Caco-2 (cell line): ENCODE measurements around the gene CORO2B. TPM values are rescaled to one million over a fixed set of nuclear protein-coding genes. Genes with fewer than 3 reads are reported as not detected.

ENCODE experiments used
- BruUV-seq: library from RNA; stranded (reverse); fragments of 400-500 nt; replicated peaks from 2 replicates; lab custom pipeline; 2021; lab: Mats Ljungman, UMichigan
- CTCF ChIA-PET: fragments of 300-600 bp; sonication (Branson Sonifier 250); formaldehyde crosslinking; loops from one replicate; lab custom pipeline; 2022; ENCODE audit warnings: antibody characterized with exemption; lab: Charles Lee
- POLR2A ChIA-PET: fragments of 300-600 bp; sonication (Branson Sonifier 250); formaldehyde crosslinking; loops from one replicate; lab custom pipeline; 2022; ENCODE audit warnings: antibody characterized with exemption; lab: Charles Lee
- DNase-seq, 2 experiments: peaks; one replicate each; pipeline versions ENCODE4 v3.0.0 to v3.0.0-alpha.2; 2020 to 2022
- H3K27me3 ChIP-seq: replicated peaks from 2 replicates; pipeline ENCODE4 v1.6.0; 2011; ENCODE audit warnings: low read length; ENCODE audit not compliant: control insufficient read depth, insufficient read depth
- H3K36me3 ChIP-seq: 2 replicates; pipeline ENCODE4 v1.5.1; 2011; ENCODE audit warnings: low read length; ENCODE audit not compliant: control insufficient read depth, insufficient read depth
- H3K4me1 ChIP-seq: fragments of 250-450 bp; sonication (Bioruptor Pico); 2 replicates; pipeline ENCODE4 v1.5.1; 2020; ENCODE audit warnings: mild to moderate bottlenecking
- H3K4me3 ChIP-seq: 2 replicates; pipeline ENCODE4 v1.5.1; 2011; ENCODE audit warnings: low read depth, mild to moderate bottlenecking, control low read depth, low read length
- H3K9me3 ChIP-seq: fragments of 250-450 bp; sonication (Bioruptor Pico); 2 replicates; pipeline ENCODE4 v1.5.1; 2020; ENCODE audit warnings: mild to moderate bottlenecking, moderate library complexity
- H3K27ac Mint-ChIP-seq: one replicate; pipeline ENCODE4 v1.8.0; 2022; ENCODE audit warnings: mixed read lengths; ENCODE audit not compliant: unreplicated experiment
- H3K27me3 Mint-ChIP-seq: one replicate; pipeline ENCODE4 v1.8.0; 2022; ENCODE audit warnings: mixed read lengths; ENCODE audit not compliant: insufficient read depth, unreplicated experiment
- H3K36me3 Mint-ChIP-seq: one replicate; pipeline ENCODE4 v1.8.0; 2022; ENCODE audit warnings: mild to moderate bottlenecking, mixed read lengths; ENCODE audit not compliant: insufficient read depth, unreplicated experiment
- H3K4me1 Mint-ChIP-seq: one replicate; pipeline ENCODE4 v1.8.0; 2022; ENCODE audit warnings: low read depth, mixed read lengths; ENCODE audit not compliant: unreplicated experiment
- H3K4me3 Mint-ChIP-seq: one replicate; pipeline ENCODE4 v1.8.0; 2022; ENCODE audit warnings: mild to moderate bottlenecking, moderate library complexity, mixed read lengths; ENCODE audit not compliant: unreplicated experiment
- H3K9me3 Mint-ChIP-seq: one replicate; pipeline ENCODE4 v1.8.0; 2022; ENCODE audit warnings: mixed read lengths; ENCODE audit not compliant: unreplicated experiment
- CTCF ChIP-seq, 2 experiments: fragments of 200-600 bp in 1 of 2; IDR thresholded peaks; 1 replicate in 1 of 2; 2 replicates in 1 of 2; pipeline versions ENCODE4 v1.5.1 to v1.8.0; 2011 to 2022; ENCODE audit warnings: antibody characterized with exemption in 1 of 2, control low read depth in 1 of 2, inconsistent platforms in 1 of 2, low read depth in 1 of 2, low read length in 1 of 2, mild to moderate bottlenecking in 1 of 2, moderate library complexity in 1 of 2; ENCODE audit not compliant: insufficient read depth in 1 of 2, severe bottlenecking in 1 of 2, unreplicated experiment in 1 of 2
- intact Hi-C: fragments of 100-400 bp; cut with micrococcal nuclease; formaldehyde crosslinking; loops from one replicate; pipeline ENCODE4 v1.10.0; 2022; ENCODE audit not compliant: unreplicated experiment
- total RNA-seq: library from RNA; stranded (reverse); gene quantifications from 2 replicates; pipeline ENCODE4 v1.2.3, GENCODE V29; 2022

CORO2B gene
- total RNA-seq, 1 experiment from 2014 or later: 0.25 TPM

GRCh38 chr15:68734881-68735280 is 156.1 kb downstream of the CORO2B start:
- H3K4me3 ChIP-seq: no peak overlapping the region
- intact Hi-C loops: no loop called here
- CTCF ChIA-PET: interaction anchor here (1.8 kb wide), 1 partner anchor 141 kb away, joined by 8 read pairs; no protein-coding TSS in a partner anchor

GRCh38 chr15:68735610-68736009 is 156.8 kb downstream of the CORO2B start:
- intact Hi-C loops: no loop called here
- H3K9me3 ChIP-seq: no peaks in the 10 kb centered on the region
- no peak overlapping the region for H3K4me3 Mint-ChIP-seq
- TF ChIP-seq CTCF (IDR thresholded peaks at IDR 0.05; ENCODE audit: insufficient read depth in 1 of 2, low read depth in 1 of 2, low read length in 1 of 2, severe bottlenecking in 1 of 2, unreplicated experiment in 1 of 2): no peak
- H3K4me3 ChIP-seq: no peak overlapping the region
- no peaks in the 10 kb centered on the region for H3K36me3 Mint-ChIP-seq
- peaks cover 15% of the 10 kb centered on the region for H3K4me1 Mint-ChIP-seq
- no peaks in the 10 kb centered on the region for H3K36me3 ChIP-seq
- ChIA-PET CTCF (interaction anchor here (0.5 to 1.8 kb wide), 2 partner anchors 10 to 140 kb away, joined by 3 to 8 read pairs; no protein-coding TSS in a partner anchor), POLR2A (no interaction called here)
- BruUV-seq: no TSS peak
- H3K9me3 Mint-ChIP-seq: no peaks in the 10 kb centered on the region
- peaks cover 21% of the 10 kb centered on the region; the same call in 1 of the 2 replicates for H3K4me1 ChIP-seq
- H3K27me3 ChIP-seq: no peaks in the 10 kb centered on the region
- DNase-seq: no peak
- H3K27ac Mint-ChIP-seq: no peak overlapping the region
- H3K27me3 Mint-ChIP-seq: no peaks in the 10 kb centered on the region

More at GRCh38 chr15:68734881-68735280, 156.1 kb downstream of the CORO2B start:
- no peaks in the 10 kb centered on the region for H3K27me3 Mint-ChIP-seq
- no peaks in the 10 kb centered on the region for H3K36me3 ChIP-seq
- POLR2A ChIA-PET: no interaction called here
- no peaks in the 10 kb centered on the region for H3K27me3 ChIP-seq
- no peak for TF ChIP-seq CTCF (IDR thresholded peaks at IDR 0.05; ENCODE audit: insufficient read depth in 1 of 2, low read depth in 1 of 2, low read length in 1 of 2, severe bottlenecking in 1 of 2, unreplicated experiment in 1 of 2)
- H3K4me1 ChIP-seq: peaks cover 21% of the 10 kb centered on the region; the same call in 1 of the 2 replicates
- no peaks in the 10 kb centered on the region for H3K36me3 Mint-ChIP-seq
- peaks cover 15% of the 10 kb centered on the region for H3K4me1 Mint-ChIP-seq
- BruUV-seq: no TSS peak
- no peaks in the 10 kb centered on the region for H3K9me3 ChIP-seq
- no peak overlapping the region for H3K27ac Mint-ChIP-seq
- no peak overlapping the region for H3K4me3 Mint-ChIP-seq
- H3K9me3 Mint-ChIP-seq: no peaks in the 10 kb centered on the region
- DNase-seq: no peak

GRCh38 chr15:68739390-68740080 is 160.7 kb downstream of the CORO2B start:
- Histone ChIP-seq H3K27me3 (no peaks in the 10 kb centered on the region), H3K4me1 (peaks cover 14% of the 10 kb centered on the region; the same call in 1 of the 2 replicates), H3K36me3 (no peaks in the 10 kb centered on the region), H3K4me3 (no peak overlapping the region), H3K9me3 (no peaks in the 10 kb centered on the region)
- intact Hi-C loops: no loop called here
- TF ChIP-seq CTCF (IDR thresholded peaks at IDR 0.05; ENCODE audit: insufficient read depth in 1 of 2, low read depth in 1 of 2, low read length in 1 of 2, severe bottlenecking in 1 of 2, unreplicated experiment in 1 of 2): no peak
- Mint-ChIP-seq H3K36me3 (no peaks in the 10 kb centered on the region), H3K4me3 (no peak overlapping the region), H3K27ac (no peak overlapping the region), H3K4me1 (peaks cover 2% of the 10 kb centered on the region), H3K27me3 (no peaks in the 10 kb centered on the region), H3K9me3 (no peaks in the 10 kb centered on the region)
- ChIA-PET POLR2A (no interaction called here), CTCF (no interaction called here)
- DNase-seq: no peak
- no TSS peak for BruUV-seq
